Activated CD4-positive, alpha-beta T cell treated with anti-CD3 and anti-CD28 coated beads, Interleukin-2, Interleukin-4, amounts not matched to agents 100 ng/mL and 50 ng/mL, durations not matched to agents 16 hours and 8 hours (primary cell): ENCODE results near the gene TNK1.

Source experiments
- DNase-seq: peaks from one replicate; pipeline ENCODE4 v3.0.0-alpha.2; 2020; ENCODE audit warnings: low spot score

TNK1 gene

DNA sequence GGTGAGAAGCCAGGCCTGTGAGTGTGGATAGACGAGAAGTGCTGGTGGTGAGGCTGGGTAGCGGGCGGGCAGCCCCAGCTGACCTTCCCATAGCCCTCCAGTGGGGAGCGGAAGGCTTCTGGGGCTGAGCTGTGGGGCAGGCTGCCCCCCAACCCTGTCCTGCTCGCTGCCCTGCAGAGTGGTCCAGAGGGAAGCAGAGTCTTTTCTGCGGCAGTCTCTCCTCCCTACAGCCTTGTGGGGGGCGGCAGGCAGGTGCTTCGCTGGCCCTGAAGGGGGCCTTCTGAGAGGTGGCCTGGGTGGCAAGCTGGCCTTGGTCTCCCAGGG, 30.5 kb downstream of the TNK1 start:
- DNase-seq: no peak

DNA sequence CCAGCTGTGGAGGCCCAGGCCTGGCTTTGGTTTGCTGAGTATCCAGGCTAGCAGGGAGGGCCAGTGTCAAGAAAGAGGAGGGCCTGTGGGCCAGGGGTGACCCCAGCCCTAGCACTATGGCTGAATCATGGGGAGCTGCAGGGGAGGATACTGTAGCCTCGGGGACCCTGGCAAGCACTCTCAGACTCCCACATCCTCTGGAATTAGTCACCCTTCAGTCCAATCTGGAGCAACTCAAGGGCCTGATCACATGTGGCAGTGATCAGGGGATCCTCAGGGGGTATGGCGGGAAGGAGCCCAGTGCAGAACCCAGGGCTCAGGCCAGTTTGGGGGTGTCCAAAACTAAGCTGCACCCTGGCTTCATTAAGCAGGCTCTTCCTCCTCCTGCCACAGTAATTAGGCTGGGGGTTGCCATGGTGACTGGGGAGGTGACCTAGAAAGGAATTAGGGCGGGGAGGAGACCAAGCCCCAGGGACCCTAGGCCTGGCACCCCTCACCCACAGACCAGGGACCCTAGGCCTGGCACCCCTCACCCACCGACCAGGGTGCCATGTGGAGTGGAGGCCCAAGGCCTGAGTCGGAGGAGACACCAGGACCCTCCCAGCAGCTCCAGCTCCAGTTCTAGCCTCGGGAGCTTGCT, 32.6 kb downstream of the TNK1 start:
- no peak for DNase-seq

DNA sequence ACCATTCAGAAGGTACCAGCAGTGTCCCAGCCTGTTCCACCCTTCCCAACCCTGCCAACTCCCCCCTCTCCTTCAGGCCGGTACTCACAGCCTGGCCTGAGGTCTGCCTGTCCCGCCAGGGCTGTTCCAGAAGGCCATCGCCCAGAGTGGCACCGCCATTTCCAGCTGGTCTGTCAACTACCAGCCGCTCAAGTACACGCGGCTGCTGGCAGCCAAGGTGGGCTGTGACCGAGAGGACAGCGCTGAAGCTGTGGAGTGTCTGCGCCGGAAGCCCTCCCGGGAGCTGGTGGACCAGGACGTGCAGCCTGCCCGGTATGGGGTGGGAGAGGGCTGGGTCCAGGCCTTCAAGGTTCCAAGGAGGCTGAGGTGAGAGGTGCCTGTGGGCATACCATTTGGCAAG, 33.9 kb downstream of the TNK1 start:
- no peak for DNase-seq

DNA sequence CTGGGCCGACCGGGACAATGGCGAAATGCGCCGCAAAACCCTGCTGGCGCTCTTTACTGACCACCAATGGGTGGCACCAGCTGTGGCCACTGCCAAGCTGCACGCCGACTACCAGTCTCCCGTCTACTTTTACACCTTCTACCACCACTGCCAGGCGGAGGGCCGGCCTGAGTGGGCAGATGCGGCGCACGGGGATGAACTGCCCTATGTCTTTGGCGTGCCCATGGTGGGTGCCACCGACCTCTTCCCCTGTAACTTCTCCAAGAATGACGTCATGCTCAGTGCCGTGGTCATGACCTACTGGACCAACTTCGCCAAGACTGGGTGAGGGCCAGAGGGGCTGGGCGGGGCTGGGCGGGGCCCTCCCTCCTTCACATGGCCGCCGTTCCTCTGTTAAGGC, 34.9 kb downstream of the TNK1 start:
- no peak for DNase-seq

DNA sequence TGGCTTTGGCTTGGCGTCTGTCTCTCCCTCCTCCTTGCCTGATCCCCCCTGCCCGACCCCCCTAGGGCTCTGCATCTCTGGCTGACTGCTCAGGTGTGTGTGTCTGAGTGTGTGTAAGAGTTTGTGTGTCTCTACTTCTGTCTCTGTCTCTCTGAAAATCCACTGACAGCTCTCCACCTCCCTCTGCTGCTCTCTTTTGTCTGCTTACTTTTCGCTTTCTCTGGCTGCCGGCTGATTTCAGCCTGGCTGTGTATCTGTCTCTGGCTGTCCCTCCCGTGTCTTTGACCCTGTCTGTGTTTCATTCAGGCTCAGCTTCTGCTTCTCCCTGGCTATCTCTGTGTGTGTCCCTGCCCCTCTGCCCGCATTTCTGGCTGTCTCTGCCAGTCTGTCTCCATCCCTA, 35.4 kb downstream of the TNK1 start:
- no peak for DNase-seq

DNA sequence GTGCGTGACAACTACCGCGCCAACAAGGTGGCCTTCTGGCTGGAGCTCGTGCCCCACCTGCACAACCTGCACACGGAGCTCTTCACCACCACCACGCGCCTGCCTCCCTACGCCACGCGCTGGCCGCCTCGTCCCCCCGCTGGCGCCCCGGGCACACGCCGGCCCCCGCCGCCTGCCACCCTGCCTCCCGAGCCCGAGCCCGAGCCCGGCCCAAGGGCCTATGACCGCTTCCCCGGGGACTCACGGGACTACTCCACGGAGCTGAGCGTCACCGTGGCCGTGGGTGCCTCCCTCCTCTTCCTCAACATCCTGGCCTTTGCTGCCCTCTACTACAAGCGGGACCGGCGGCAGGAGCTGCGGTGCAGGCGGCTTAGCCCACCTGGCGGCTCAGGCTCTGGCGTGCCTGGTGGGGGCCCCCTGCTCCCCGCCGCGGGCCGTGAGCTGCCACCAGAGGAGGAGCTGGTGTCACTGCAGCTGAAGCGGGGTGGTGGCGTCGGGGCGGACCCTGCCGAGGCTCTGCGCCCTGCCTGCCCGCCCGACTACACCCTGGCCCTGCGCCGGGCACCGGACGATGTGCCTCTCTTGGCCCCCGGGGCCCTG, 36.3 kb downstream of the TNK1 start:
- DNase-seq: no peak

DNA sequence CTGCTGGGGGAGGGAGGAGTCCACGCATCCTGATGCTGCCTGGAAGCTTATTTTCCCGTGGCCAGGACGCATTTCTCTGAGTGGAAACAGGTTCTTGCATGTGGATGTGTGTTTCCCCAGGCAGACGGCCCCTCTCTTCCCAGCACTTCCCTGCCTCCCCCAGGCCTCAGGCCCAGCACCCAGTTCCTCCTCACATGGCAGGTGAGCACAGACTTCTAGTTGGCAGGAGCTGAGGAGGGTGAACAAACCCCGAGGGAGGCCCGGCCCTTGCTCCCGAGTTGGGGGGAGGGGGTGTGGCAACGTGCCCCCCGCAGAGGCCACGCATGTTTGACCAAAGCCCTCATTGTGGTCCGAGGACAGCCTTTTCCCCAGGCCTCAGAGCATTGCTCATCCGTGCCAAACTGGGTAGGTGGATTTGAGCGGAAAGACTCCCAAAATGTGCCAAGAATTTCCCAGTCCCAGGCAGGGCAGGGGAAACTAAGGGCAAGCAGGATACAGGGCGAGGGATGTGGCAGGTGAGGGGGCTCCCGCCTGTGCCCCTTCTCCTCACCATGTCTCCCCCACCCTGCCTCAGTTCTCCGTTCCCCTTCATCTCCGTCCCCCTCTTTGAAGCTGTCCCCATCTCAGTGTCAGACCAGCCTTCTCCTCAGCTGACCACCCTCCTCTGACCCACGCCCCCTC, 37.7 kb downstream of the TNK1 start:
- no peak for DNase-seq

DNA sequence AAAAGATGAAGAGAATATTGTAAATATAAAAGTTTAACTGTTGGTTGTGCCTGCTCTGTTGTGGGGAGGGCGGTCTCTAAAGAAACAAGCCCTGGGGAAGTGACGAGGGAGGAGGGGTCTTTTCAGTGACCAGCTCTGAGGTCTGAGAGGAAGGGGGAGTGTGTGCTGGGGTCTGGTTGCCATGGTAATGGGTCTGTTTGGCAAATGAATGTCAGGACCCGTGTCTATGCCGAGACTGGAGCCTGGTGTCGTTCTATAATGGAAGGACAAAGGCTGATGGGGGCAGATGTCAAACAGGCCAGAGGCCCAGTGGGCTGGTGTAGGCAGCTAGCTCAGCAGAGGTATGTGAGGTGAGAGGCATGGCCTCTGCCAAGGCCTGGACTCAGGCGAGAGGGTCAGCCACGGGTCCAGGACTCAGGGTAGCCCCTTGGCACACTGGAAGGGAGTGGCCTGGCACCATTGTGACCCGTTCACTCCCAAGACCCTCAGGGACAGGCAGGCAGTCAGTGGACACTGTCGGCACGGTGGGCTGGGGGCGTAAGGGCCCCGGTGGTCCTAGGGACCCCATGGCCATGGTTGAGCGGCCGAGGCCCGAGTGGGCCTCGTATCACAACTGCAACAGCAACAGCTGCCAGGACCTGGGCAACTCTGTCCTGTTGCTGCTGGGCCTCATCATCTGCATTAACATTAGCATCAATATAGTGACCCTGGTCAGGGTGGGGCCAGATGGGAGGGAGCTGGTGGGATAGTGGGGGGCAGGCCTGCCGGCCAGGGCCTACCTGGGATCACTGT, 39.1 kb downstream of the TNK1 start, which contains the start of gene SPEM1:
Gene SPEM1 (plus strand): TSS at position 506 of the 792 bp plus-strand sequence. CDS start 61 bp downstream, at position 567.
- DNase-seq: no peak

DNA sequence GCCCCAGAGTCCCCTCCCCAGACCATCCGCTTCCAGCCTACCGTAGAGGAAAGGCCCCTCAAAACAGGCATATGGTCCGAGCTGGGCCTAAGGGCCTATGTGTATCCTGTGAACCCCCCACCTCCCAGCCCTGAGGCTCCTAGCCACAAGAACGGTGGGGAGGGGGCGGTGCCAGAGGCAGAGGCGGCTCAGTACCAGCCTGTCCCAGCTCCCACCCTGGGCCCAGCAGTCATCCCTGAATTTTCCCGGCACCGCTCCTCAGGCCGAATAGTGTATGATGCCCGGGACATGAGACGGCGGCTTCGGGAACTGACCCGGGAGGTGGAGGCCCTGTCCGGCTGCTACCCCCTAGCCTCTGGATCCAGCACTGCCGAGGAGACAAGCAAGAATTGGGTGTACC, 40.3 kb downstream of the TNK1 start:
- no peak for DNase-seq

DNA sequence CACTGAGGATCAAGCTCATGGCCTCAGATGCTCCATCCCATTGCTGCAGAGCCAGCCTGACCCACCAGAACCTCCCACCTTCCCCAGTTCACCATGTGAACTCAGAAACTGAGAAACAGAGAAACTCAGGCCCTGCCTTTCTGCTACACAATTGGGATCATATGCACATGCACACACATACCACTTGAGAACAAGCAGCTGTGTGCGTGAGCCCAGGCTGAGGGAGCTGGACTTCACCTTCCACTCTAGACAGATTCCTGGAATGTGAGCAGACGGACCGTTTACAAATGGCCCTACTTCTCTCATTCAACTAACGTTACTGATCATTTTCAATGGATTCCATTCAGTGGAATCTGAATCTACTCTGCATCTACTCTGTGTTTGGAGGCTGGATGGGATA, 42.8 kb downstream of the TNK1 start:
- DNase-seq: no peak

DNA sequence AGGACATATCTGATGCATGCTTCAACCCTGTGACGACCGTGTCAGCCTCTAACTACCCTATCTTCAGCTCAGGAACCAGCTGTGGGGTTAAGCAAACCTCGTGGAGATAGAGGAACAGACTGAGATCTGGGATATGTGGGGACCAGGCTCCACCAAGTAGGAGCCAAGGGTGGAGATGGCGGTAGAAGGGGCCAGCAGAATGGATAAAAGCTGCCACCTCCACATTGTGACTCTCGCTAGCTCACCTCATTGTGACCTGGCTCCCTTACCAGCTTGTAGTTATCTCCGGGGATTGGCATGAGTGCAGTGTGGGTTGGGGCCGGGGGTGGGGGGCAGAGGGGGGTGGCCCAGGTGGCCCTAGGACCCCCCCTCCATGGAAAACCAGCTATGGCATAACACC, 44.4 kb downstream of the TNK1 start, which contains the start of gene SPEM2:
Gene SPEM2 (plus strand): TSS at position 301 of the 400 bp plus-strand sequence. CDS start 73 bp downstream, at position 374.
- DNase-seq: no peak

DNA sequence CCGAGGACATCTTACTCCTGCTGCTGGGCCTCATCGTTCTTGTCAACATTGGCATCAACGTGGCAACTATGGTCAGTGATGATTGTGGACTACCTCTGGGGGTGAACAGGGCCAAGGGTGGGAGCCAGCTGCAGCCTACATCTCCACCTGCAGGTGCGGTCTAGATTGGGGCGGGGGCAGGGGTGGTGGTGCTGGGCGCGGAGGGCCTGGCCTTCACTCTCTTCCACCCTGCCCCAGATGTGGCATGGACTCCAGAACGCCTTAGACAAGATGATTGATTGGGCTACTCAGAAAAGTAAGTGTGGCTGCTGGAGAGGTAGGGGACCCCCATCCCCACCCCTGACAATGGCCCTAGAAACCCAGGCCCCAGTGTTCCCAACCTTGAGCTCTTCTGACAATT, 44.9 kb downstream of the TNK1 start:
- DNase-seq: no peak

DNA sequence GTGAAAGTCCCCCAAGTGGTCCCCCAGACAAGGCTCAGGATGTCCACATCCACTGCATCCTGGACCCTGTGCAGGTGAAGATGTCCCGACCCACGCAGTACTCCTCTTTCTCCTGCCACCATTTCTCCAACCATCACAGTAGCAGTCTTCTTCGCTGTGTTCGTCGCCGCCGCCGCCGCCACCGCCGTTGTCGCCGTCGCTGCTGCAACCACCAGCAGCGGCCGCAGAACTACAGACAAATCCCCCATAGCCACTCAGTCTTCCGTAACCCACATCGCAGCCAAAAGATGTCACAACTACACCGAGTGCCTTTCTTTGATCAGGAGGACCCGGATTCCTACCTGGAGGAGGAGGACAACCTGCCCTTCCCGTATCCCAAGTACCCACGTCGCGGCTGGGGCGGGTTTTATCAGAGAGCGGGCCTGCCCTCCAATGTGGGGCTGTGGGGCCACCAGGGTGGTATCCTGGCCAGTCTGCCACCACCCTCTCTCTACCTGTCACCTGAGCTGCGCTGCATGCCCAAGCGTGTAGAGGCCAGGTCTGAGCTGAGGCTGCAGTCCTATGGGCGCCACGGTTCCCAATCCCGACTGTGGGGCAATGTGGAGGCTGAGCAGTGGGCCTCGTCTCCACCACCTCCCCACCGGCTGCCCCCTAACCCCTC, 45.4 kb downstream of the TNK1 start:
- no peak for DNase-seq

DNA sequence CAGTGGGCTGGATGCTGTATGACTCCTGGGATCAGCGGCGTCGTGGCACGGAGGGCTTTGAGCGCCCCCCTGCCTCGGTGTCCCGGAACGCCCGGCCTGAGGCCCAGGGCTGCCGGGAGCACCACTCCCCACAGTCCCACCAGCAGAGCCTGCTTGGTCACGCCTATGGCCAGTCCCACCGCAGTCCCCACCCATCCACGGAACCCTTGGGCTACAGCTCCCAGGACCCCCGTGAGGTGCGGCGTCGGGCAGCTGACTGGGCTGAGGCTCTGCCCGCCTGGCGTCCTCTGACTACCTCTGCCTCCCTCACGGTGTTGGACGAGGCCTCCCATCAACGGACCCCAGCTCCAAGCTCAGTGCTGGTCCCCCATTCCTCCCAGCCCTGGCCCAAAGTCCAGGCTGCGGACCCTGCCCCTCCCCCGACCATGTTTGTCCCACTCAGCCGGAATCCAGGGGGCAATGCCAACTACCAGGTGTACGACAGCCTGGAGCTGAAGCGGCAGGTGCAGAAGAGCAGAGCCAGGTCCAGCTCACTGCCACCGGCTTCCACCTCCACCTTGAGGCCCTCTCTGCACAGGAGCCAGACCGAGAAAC, 46.1 kb downstream of the TNK1 start:
- DNase-seq: no peak

DNA sequence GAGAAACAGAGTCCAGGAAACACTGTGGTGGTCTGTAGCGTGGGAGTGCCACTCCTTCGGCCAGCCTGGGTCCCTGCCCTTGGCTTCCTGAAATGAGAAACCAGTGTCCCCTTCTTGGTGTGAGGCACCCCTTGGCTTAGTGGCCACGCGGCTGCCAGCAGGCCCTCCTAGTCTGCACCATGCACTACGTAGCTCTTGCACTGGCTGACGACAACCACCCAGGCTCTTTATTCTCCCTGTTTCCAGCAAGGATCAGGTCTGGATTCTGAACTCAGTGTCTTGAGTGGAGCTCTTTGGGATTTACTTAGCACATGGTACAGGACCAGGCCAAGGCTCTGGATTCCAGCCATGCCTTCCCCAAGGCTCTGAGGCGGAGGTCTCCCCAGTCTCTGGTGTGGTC, 46.7 kb downstream of the TNK1 start:
- no peak for DNase-seq

DNA sequence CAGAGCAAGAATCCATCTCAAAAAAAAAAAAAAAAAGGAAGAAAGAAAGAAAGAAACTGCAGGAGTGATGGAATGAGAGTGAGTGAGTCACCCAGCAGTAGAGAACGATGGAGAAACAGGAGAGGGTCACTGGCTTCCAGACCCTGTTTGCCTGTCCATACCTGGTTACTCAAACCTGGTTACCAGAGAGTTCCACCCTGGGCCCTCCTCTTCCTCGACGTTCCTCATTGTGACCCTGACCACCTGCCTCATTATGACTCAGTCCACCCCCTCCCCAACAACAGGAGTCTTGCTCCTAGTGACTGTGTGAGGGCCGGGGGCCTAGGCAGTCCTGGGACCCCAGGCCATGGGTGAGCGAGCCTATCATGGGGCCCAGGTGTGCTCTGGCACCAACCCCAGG, 47.7 kb downstream of the TNK1 start, which contains the start of gene SPEM3:
Gene SPEM3 (plus strand): TSS at position 301 of the 400 bp plus-strand sequence. CDS start 46 bp downstream, at position 347.
- DNase-seq: no peak

DNA sequence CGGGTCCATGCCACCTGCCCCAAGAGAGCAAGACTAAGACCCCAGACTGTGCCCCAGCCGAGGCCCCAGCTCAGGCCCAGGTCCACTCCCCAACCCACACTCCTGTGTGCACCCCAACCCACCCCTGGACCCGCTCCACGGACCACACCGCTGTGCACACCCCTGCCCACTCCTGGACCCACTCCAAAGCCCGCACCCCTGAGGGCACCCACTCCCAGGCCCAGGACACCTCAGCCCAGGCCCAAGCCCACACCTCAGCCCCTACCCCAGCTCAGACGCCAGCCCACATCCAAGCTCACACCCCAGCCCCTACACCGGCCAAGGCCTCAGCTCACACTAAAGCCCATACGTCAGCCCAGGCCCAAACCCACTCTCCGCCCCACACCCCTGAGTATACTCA, 48.8 kb downstream of the TNK1 start:
- DNase-seq: no peak

DNA sequence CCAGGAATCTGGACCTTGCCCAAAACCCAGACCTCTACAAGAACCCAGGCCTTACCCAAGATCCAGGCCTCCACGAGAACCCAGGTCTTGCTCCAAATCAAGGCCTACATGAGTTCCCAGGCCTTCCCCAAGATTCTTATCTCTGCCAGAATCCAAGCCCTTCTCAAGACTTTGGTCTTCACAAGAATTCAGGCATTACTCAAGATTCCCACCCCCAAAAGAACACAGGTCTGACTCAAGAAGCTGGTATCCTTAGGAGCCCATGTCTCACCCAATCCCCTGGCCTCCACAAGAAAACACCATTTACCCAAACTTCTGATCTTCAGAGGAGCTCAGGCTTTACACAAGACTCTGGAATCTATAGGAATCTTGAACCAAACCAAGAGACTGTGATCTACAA, 50.3 kb downstream of the TNK1 start:
- no peak for DNase-seq

DNA sequence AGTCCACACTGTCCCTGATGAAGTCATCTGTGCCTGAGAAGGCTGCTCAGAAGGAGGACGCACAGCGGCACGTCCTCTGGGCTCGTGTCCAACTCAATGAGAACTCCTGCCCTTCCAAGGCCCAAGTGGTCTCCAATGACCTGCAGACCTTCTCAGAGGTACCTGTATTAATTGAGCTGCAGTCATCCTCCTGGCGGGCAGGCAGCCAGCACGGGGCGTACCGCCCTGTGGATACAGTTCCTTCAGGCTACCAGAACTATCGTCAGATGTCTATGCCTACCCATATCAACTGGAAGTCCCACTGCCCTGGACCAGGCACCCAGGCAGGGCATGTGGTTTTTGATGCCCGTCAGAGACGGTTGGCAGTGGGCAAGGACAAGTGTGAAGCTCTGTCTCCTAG, 51.4 kb downstream of the TNK1 start:
- no peak for DNase-seq

DNA sequence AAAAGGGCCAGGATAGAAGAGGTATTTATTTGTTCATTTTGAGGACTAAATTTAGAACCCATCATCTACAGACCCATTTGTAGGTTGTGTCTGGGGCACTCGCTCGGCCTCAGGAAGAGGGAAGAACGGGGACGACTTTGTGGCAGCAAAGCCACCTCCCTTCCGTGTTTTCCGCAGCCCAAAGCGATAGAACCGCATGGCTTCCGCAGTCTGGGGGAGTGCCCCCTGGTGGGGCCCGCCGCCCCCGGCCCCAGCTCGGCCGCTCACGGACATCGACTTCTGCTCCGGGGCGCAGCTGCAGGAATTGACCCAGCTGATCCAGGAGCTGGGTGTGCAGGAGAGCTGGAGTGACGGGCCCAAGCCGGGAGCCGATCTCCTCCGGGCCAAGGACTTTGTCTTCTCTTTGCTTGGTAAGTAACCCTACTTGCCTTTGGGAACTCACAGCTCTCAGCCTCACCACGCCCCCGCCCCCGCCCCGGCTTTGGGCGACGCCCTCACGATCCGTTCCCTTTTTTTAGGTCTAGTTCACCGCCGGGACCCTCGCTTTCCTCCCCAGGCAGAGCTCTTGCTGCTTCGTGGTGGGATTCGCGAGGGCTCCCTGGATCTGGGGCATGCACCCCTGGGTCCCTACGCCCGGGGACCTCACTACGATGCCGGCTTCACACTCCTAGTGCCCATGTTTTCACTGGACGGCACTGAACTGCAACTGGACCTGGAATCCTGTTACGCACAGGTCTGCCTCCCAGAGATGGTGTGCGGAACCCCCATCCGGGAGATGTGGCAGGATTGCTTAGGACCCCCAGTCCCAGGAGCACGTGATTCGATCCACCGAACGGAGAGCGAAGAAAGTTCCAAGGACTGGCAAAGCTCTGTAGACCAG, 55.0 kb downstream of the TNK1 start:
- peak; percentile 54 for DNase-seq
